H1 (cell line): ENCODE measurements around the gene CEP85L.

ENCODE experiments used
- BACH1 ChIP-seq: IDR thresholded peaks from 2 replicates; pipeline ENCODE4 v1.6.1; 2012; ENCODE audit warnings: low read length, improper control_type of control experiment
- CREB1 ChIP-seq: IDR thresholded peaks from 2 replicates; pipeline ENCODE4 v1.6.1; 2012; ENCODE audit warnings: inconsistent platforms
- EZH2 ChIP-seq: fragments of 200-600 bp; sonication (generic); IDR thresholded peaks from 2 replicates; pipeline ENCODE4 v1.7.1; 2012; ENCODE audit warnings: low read depth, mild to moderate bottlenecking, moderate library complexity, low read length, inconsistent platforms; ENCODE audit not compliant: severe bottlenecking
- MAX ChIP-seq: IDR thresholded peaks from 2 replicates; pipeline ENCODE4 v1.6.1; 2012; ENCODE audit warnings: inconsistent platforms
- POLR2A ChIP-seq, 2 experiments: IDR thresholded peaks; 1 replicate in 1 of 2; 2 replicates in 1 of 2; pipeline ENCODE4 v1.6.1; 2011; ENCODE audit warnings: low read depth in 2 of 2, low read length in 2 of 2, mild to moderate bottlenecking in 2 of 2; ENCODE audit errors: control extremely low read depth in 1 of 2
- POLR2AphosphoS5 ChIP-seq: IDR thresholded peaks from 2 replicates; pipeline ENCODE4 v1.6.1; 2011; ENCODE audit warnings: low read depth, low read length
- RAD21 ChIP-seq, 2 experiments: IDR thresholded peaks in 1 of 2; conservative IDR thresholded peaks in 1 of 2; 2 replicates each; pipeline ENCODE4 v1.6.1; 2011; ENCODE audit warnings: low read depth in 2 of 2, low read length in 2 of 2, improper control_type of control experiment in 1 of 2, inconsistent platforms in 1 of 2, mild to moderate bottlenecking in 1 of 2, moderate library complexity in 1 of 2
- SAP30 ChIP-seq: fragments of 300-600 bp; sonication (generic); IDR thresholded peaks from 2 replicates; pipeline ENCODE4 v1.7.1; 2012; ENCODE audit warnings: low read length, moderate library complexity, mild to moderate bottlenecking, inconsistent platforms; ENCODE audit not compliant: insufficient read depth, insufficient replicate concordance
- ZNF274 ChIP-seq: IDR thresholded peaks from 2 replicates; pipeline ENCODE4 v1.7.0; 2012; ENCODE audit warnings: low read length, borderline replicate concordance; ENCODE audit errors: extremely low read depth
- TF ChIP-seq, protein P1 (sequence below), 3 experiments: IDR thresholded peaks; 1 replicate in 2 of 3; 2 replicates in 1 of 3; pipeline versions ENCODE4 v1.5.1 to v1.6.1; 2011; ENCODE audit warnings: low read length in 3 of 3, mild to moderate bottlenecking in 3 of 3, inconsistent platforms in 2 of 3, low read depth in 1 of 3, moderate library complexity in 1 of 3; ENCODE audit not compliant: insufficient read depth in 1 of 3; ENCODE audit errors: control extremely low read depth in 1 of 3

- TF ChIP-seq EZH2 (no peak), POLR2AphosphoS5 (no peak), POLR2A (IDR thresholded peaks at IDR 0.05; ENCODE audit: control extremely low read depth in 1 of 2, low read depth in 2 of 2, low read length in 2 of 2) (no peak), CREB1 (no peak), SAP30 (no peak), BACH1 (no peak), MAX (no peak), RAD21 (IDR thresholded peaks at IDR 0.05 in 1 of 2, conservative IDR thresholded peaks at IDR 0.05 in 1 of 2; ENCODE audit: low read depth in 2 of 2, low read length in 2 of 2) (no peak), ZNF274 (no peak)
- TF ChIP-seq, protein P1, sequence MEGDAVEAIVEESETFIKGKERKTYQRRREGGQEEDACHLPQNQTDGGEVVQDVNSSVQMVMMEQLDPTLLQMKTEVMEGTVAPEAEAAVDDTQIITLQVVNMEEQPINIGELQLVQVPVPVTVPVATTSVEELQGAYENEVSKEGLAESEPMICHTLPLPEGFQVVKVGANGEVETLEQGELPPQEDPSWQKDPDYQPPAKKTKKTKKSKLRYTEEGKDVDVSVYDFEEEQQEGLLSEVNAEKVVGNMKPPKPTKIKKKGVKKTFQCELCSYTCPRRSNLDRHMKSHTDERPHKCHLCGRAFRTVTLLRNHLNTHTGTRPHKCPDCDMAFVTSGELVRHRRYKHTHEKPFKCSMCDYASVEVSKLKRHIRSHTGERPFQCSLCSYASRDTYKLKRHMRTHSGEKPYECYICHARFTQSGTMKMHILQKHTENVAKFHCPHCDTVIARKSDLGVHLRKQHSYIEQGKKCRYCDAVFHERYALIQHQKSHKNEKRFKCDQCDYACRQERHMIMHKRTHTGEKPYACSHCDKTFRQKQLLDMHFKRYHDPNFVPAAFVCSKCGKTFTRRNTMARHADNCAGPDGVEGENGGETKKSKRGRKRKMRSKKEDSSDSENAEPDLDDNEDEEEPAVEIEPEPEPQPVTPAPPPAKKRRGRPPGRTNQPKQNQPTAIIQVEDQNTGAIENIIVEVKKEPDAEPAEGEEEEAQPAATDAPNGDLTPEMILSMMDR (IDR thresholded peaks at IDR 0.05; ENCODE audit: control extremely low read depth in 1 of 3, insufficient read depth in 1 of 3, low read depth in 1 of 3, low read length in 3 of 3), result no peak
Observed at GRCh38 chr6:118562959-118563358, 88.4 kb downstream of the CEP85L start.
